ENCODE results near the gene FAM81A. TPM values are rescaled to one million over a fixed set of nuclear protein-coding genes. Genes with fewer than 3 reads are reported as not detected.

Gene FAM81A
- total RNA-seq, 1 experiment from 2014 or later: 2.0 TPM

GRCh38 chr15:59537403-59537802 lies 99.4 kb downstream of the FAM81A start (continued):
- TF ChIP-seq MXD4 (CRISPR knock-in tag; IDR thresholded peaks at IDR 0.05; ENCODE audit: borderline replicate concordance) (no peak), ZNF396 (CRISPR knock-in tag; IDR thresholded peaks at IDR 0.05; ENCODE audit: borderline replicate concordance) (no peak), ZNF416 (CRISPR knock-in tag; IDR thresholded peaks at IDR 0.05) (no peak), ATF6 (CRISPR knock-in tag; IDR thresholded peaks at IDR 0.05) (no peak), GTF2I (CRISPR knock-in tag; conservative IDR thresholded peaks at IDR 0.05) (no peak), ZNF121 (CRISPR knock-in tag; IDR thresholded peaks at IDR 0.05) (no peak), STAT6 (CRISPR knock-in tag; conservative IDR thresholded peaks at IDR 0.05; ENCODE audit: low read depth) (no peak), SMAD3 (CRISPR knock-in tag; IDR thresholded peaks at IDR 0.05; ENCODE audit: borderline replicate concordance) (no peak)
- TF ChIP-seq, protein P1, sequence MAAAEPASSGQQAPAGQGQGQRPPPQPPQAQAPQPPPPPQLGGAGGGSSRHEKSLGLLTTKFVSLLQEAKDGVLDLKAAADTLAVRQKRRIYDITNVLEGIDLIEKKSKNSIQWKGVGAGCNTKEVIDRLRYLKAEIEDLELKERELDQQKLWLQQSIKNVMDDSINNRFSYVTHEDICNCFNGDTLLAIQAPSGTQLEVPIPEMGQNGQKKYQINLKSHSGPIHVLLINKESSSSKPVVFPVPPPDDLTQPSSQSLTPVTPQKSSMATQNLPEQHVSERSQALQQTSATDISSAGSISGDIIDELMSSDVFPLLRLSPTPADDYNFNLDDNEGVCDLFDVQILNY (CRISPR knock-in tag; IDR thresholded peaks at IDR 0.05): no peak

DNA sequence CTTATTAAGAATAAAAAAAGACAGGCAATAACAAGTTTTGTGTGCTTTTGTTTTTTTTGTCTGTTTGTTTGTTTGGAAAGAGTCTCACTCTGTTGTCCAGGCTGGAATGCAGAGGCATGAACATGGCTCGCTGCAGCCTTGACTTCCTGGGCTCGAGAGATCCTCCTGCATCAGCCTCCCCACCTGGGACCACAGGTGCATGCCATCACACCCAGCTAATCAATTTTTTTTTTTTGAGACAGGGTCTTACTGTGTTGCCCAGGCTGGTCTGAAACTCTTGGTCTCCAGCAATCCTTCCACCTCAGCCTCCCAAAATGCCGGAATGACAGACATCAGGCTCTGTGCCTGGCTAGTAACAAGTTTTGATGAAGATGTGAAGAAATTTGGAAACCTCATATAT lies 100.5 kb downstream of the FAM81A start:
- Mint-ChIP-seq H3K27ac (no peak overlapping the region), H3K27me3 (ENCODE audit: low read depth) (peaks cover 29% of the 10 kb centered on the region), H3K9me3 (no peaks in the 10 kb centered on the region), H3K4me1 (no peaks in the 10 kb centered on the region), H3K4me3 (no peak overlapping the region), H3K36me3 (no peaks in the 10 kb centered on the region)
- DNase-seq (ENCODE audit: low spot score) (no peak), ATAC-seq (no peak)
- CTCF ChIA-PET: no interaction called here
- POLR2A ChIA-PET: no interaction called here
- TF ChIP-seq JAZF1 (CRISPR knock-in tag; IDR thresholded peaks at IDR 0.05) (no peak), ZNF121 (CRISPR knock-in tag; IDR thresholded peaks at IDR 0.05) (0 out of 2 replicates have a peak, but pooled peaks have one; percentile 78), GTF2I (CRISPR knock-in tag; conservative IDR thresholded peaks at IDR 0.05) (0 out of 2 replicates have a peak, but pooled peaks have one; percentile 26), ZNF219 (CRISPR knock-in tag; IDR thresholded peaks at IDR 0.05; ENCODE audit: borderline replicate concordance) (no peak), NFE2L1 (CRISPR knock-in tag; IDR thresholded peaks at IDR 0.05) (no peak)
- TF ChIP-seq, protein P2, sequence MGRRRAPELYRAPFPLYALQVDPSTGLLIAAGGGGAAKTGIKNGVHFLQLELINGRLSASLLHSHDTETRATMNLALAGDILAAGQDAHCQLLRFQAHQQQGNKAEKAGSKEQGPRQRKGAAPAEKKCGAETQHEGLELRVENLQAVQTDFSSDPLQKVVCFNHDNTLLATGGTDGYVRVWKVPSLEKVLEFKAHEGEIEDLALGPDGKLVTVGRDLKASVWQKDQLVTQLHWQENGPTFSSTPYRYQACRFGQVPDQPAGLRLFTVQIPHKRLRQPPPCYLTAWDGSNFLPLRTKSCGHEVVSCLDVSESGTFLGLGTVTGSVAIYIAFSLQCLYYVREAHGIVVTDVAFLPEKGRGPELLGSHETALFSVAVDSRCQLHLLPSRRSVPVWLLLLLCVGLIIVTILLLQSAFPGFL (CRISPR knock-in tag; IDR thresholded peaks at IDR 0.05; ENCODE audit: borderline replicate concordance): no peak

DNA sequence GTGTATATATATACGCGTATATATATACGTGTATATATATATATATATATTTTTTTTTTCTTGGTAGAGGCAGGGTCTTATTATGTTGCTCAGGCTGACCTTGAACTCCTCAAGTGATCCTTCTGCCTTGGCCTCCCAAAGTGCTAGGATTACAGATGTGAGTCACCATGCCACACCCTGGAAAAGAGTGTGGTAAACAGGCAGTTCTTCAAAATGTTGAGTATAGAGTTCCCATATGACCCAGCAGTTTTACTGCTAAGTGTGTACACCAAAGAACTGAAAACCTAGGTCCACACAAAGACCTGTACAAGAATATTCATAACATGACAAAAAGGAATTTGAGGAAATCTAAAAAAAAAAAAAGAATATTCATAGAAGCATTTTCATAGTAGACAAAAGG lies 101.8 kb downstream of the FAM81A start:
- Mint-ChIP-seq H3K4me3 (no peak overlapping the region), H3K27ac (no peak overlapping the region), H3K27me3 (ENCODE audit: low read depth) (peaks cover 42% of the 10 kb centered on the region), H3K9me3 (no peaks in the 10 kb centered on the region), H3K36me3 (no peaks in the 10 kb centered on the region), H3K4me1 (no peaks in the 10 kb centered on the region)
- CTCF ChIA-PET: no interaction called here
- POLR2A ChIA-PET: no interaction called here
- ATAC-seq (no peak), DNase-seq (ENCODE audit: low spot score) (no peak)
- TF ChIP-seq SP1 (CRISPR knock-in tag; conservative IDR thresholded peaks at IDR 0.05) (no peak), ATF1 (CRISPR knock-in tag; IDR thresholded peaks at IDR 0.05) (no peak), FOXP1 (CRISPR knock-in tag; IDR thresholded peaks at IDR 0.05; ENCODE audit: borderline replicate concordance) (no peak), ZNF423 (CRISPR knock-in tag; IDR thresholded peaks at IDR 0.05) (no peak), SMAD3 (CRISPR knock-in tag; IDR thresholded peaks at IDR 0.05; ENCODE audit: borderline replicate concordance) (no peak), NFYB (CRISPR knock-in tag; conservative IDR thresholded peaks at IDR 0.05; ENCODE audit: low read depth) (no peak), ZNF232 (CRISPR knock-in tag; IDR thresholded peaks at IDR 0.05) (no peak), ZNF317 (CRISPR knock-in tag; IDR thresholded peaks at IDR 0.05; ENCODE audit: borderline replicate concordance, low read depth) (no peak), RORB (CRISPR knock-in tag; IDR thresholded peaks at IDR 0.05) (no peak)
- TF ChIP-seq, protein P3, sequence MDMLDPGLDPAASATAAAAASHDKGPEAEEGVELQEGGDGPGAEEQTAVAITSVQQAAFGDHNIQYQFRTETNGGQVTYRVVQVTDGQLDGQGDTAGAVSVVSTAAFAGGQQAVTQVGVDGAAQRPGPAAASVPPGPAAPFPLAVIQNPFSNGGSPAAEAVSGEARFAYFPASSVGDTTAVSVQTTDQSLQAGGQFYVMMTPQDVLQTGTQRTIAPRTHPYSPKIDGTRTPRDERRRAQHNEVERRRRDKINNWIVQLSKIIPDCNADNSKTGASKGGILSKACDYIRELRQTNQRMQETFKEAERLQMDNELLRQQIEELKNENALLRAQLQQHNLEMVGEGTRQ (CRISPR knock-in tag; IDR thresholded peaks at IDR 0.05): no peak

Measured in WTC11 (cell line).